ENCODE results near the gene CDCA8.

DNA sequence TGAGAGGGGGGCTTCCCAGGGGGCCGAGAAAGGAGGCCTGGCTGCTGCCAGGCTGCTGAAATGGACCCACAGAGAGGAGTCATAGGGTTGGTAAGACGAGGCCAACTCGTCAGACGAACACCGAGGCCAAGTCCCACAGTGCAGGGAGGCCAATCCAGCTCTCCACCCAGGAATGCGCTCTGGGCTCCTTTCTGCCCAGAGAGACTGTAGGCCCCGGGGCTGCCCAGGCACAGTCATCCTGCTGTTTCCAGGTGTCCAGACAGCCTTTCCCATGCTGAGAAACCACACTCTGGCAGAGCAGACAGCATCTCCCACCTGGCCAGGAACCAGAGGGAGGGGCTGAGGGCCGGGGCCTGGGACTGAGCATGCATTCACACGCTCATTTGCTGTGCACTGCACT lies 30.9 kb upstream of the CDCA8 start:
- TF ChIP-seq, protein P1, sequence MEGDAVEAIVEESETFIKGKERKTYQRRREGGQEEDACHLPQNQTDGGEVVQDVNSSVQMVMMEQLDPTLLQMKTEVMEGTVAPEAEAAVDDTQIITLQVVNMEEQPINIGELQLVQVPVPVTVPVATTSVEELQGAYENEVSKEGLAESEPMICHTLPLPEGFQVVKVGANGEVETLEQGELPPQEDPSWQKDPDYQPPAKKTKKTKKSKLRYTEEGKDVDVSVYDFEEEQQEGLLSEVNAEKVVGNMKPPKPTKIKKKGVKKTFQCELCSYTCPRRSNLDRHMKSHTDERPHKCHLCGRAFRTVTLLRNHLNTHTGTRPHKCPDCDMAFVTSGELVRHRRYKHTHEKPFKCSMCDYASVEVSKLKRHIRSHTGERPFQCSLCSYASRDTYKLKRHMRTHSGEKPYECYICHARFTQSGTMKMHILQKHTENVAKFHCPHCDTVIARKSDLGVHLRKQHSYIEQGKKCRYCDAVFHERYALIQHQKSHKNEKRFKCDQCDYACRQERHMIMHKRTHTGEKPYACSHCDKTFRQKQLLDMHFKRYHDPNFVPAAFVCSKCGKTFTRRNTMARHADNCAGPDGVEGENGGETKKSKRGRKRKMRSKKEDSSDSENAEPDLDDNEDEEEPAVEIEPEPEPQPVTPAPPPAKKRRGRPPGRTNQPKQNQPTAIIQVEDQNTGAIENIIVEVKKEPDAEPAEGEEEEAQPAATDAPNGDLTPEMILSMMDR (IDR thresholded peaks at IDR 0.05; ENCODE audit: extremely low read depth in 1 of 2, insufficient read depth in 1 of 2, low read depth in 1 of 2, low read length in 2 of 2) = no peak
- TF ChIP-seq POLR2A (IDR thresholded peaks at IDR 0.05; ENCODE audit: low read depth, low read length) = no peak
- TF ChIP-seq POLR2AphosphoS5 (IDR thresholded peaks at IDR 0.05; ENCODE audit: insufficient read depth, low read depth, low read length) = no peak
- TF ChIP-seq EZH2 (IDR thresholded peaks at IDR 0.05; ENCODE audit: borderline replicate concordance, low read depth, low read length, severe bottlenecking) = no peak
- TF ChIP-seq FOS (IDR thresholded peaks at IDR 0.05; ENCODE audit: borderline replicate concordance, insufficient read depth, low read length) = no peak
- no peak for TF ChIP-seq MYC (IDR thresholded peaks at IDR 0.05; ENCODE audit: low read depth, low read length)
- TF ChIP-seq, protein P2, sequence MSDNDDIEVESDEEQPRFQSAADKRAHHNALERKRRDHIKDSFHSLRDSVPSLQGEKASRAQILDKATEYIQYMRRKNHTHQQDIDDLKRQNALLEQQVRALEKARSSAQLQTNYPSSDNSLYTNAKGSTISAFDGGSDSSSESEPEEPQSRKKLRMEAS (IDR thresholded peaks at IDR 0.05; ENCODE audit: insufficient read depth, insufficient read length) = no peak

Measured in endothelial cell of umbilical vein (primary cell).